ENCODE measurements around the gene TRPV3.

Gene TRPV3

GRCh38 chr17:3479988-3480387 lies 77.6 kb downstream of the TRPV3 start:
- Mint-ChIP-seq H3K4me1 (no peaks in the 10 kb centered on the region), H3K27ac (no peak overlapping the region), H3K9me3 (no peaks in the 10 kb centered on the region), H3K27me3 (ENCODE audit: low read depth, poor library complexity) (peaks cover 7% of the 10 kb centered on the region), H3K36me3 (ENCODE audit: low read depth) (no peaks in the 10 kb centered on the region), H3K4me3 (no peak overlapping the region)
- no peak for TF ChIP-seq CTCF (IDR thresholded peaks at IDR 0.05)
- DNase-seq: no peak

- H3K27me3 Mint-ChIP-seq (ENCODE audit: low read depth, poor library complexity): peaks cover 10% of the 10 kb centered on the region
- no peak for DNase-seq
- H3K27ac Mint-ChIP-seq: no peak within 1 kb of the TSS
- no peak within 1 kb of the TSS for H3K4me3 Mint-ChIP-seq
- no peak for TF ChIP-seq CTCF (IDR thresholded peaks at IDR 0.05)
- no peaks in the 10 kb centered on the region for H3K4me1 Mint-ChIP-seq
- H3K36me3 Mint-ChIP-seq (ENCODE audit: low read depth): no peaks in the 10 kb centered on the region
- no peaks in the 10 kb centered on the region for H3K9me3 Mint-ChIP-seq
Measured at GRCh38 chr17:3475812-3476610, 81.6 kb downstream of the TRPV3 start, which contains the start of gene ASPA. Gene ASPA, plus strand, starts transcription at chr17:3475997. Its CDS starts 163 bp downstream, at chr17:3476160.

GRCh38 chr17:3475251-3475685 lies 82.3 kb downstream of the TRPV3 start:
- Mint-ChIP-seq H3K4me3 (no peak overlapping the region), H3K27me3 (ENCODE audit: low read depth, poor library complexity) (peaks cover 10% of the 10 kb centered on the region), H3K9me3 (peaks cover under 1% of the 10 kb centered on the region), H3K36me3 (ENCODE audit: low read depth) (no peaks in the 10 kb centered on the region), H3K4me1 (no peaks in the 10 kb centered on the region), H3K27ac (no peak overlapping the region)
- TF ChIP-seq CTCF (IDR thresholded peaks at IDR 0.05): no peak
- DNase-seq: no peak

GRCh38 chr17:3474212-3474611 lies 83.4 kb downstream of the TRPV3 start:
- TF ChIP-seq CTCF (IDR thresholded peaks at IDR 0.05): no peak
- H3K36me3 Mint-ChIP-seq (ENCODE audit: low read depth): no peaks in the 10 kb centered on the region
- peaks cover 10% of the 10 kb centered on the region for H3K27me3 Mint-ChIP-seq (ENCODE audit: low read depth, poor library complexity)
- H3K4me3 Mint-ChIP-seq: no peak overlapping the region
- H3K27ac Mint-ChIP-seq: no peak overlapping the region
- peaks cover 4% of the 10 kb centered on the region for H3K9me3 Mint-ChIP-seq
- no peak for DNase-seq
- H3K4me1 Mint-ChIP-seq: no peaks in the 10 kb centered on the region

- no peak for TF ChIP-seq CTCF (IDR thresholded peaks at IDR 0.05)
- Mint-ChIP-seq H3K9me3 (peaks cover 4% of the 10 kb centered on the region), H3K4me3 (no peak overlapping the region), H3K27ac (no peak overlapping the region), H3K36me3 (ENCODE audit: low read depth) (no peaks in the 10 kb centered on the region), H3K4me1 (no peaks in the 10 kb centered on the region), H3K27me3 (ENCODE audit: low read depth, poor library complexity) (peaks cover 6% of the 10 kb centered on the region)
- DNase-seq: no peak
Measured at GRCh38 chr17:3472137-3472536, 85.5 kb downstream of the TRPV3 start.

GRCh38 chr17:3471599-3471998 lies 86.0 kb downstream of the TRPV3 start, which contains the start of gene SPATA22:
Gene SPATA22, minus strand, starts transcription at chr17:3471819. Its CDS starts 2,494 bp downstream, at chr17:3469325.
- TF ChIP-seq CTCF (IDR thresholded peaks at IDR 0.05): no peak
- Mint-ChIP-seq H3K9me3 (peaks cover 4% of the 10 kb centered on the region), H3K27ac (no peak within 1 kb of the TSS), H3K27me3 (ENCODE audit: low read depth, poor library complexity) (peaks cover 6% of the 10 kb centered on the region), H3K4me3 (no peak within 1 kb of the TSS), H3K36me3 (ENCODE audit: low read depth) (no peaks in the 10 kb centered on the region), H3K4me1 (no peaks in the 10 kb centered on the region)
- DNase-seq: no peak
